A673 (cell line): ENCODE measurements around the gene SMIM30.
"Not testable (repeated sequence)": the region's sequence is repeated elsewhere in the genome, so short reads cannot be mapped to it uniquely, and the experiment has no call there.

Experiments used
- EZH2 ChIP-seq: fragments of 200-600 bp; sonication (generic); IDR thresholded peaks from 2 replicates; pipeline ENCODE4 v1.6.1; 2017; ENCODE audit warnings: borderline replicate concordance, low read depth, mild to moderate bottlenecking, mixed read lengths, antibody characterized with exemption, low read length; ENCODE audit not compliant: poor library complexity, severe bottlenecking
- TF ChIP-seq, protein P1 (sequence below): fragments of 300-800, 200-600 bp; sonication (generic); conservative IDR thresholded peaks from 2 replicates; pipeline ENCODE4 v1.5.1; 2017; ENCODE audit warnings: low read depth, mild to moderate bottlenecking, antibody characterized with exemption, low read length, moderate library complexity, mixed read lengths

GRCh38 chr7:113117374-113117774 lies 980 bp downstream of the SMIM30 start:
- TF ChIP-seq, protein P1, sequence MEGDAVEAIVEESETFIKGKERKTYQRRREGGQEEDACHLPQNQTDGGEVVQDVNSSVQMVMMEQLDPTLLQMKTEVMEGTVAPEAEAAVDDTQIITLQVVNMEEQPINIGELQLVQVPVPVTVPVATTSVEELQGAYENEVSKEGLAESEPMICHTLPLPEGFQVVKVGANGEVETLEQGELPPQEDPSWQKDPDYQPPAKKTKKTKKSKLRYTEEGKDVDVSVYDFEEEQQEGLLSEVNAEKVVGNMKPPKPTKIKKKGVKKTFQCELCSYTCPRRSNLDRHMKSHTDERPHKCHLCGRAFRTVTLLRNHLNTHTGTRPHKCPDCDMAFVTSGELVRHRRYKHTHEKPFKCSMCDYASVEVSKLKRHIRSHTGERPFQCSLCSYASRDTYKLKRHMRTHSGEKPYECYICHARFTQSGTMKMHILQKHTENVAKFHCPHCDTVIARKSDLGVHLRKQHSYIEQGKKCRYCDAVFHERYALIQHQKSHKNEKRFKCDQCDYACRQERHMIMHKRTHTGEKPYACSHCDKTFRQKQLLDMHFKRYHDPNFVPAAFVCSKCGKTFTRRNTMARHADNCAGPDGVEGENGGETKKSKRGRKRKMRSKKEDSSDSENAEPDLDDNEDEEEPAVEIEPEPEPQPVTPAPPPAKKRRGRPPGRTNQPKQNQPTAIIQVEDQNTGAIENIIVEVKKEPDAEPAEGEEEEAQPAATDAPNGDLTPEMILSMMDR = not testable (repeated sequence)
- TF ChIP-seq EZH2 = not testable (repeated sequence)
